Neural progenitor cell (in vitro differentiated cells): ENCODE measurements around the gene GPR132. TPM values are rescaled to one million over a fixed set of nuclear protein-coding genes. Genes with fewer than 3 reads are reported as not detected.
"Not testable (repeated sequence)": the region's sequence is repeated elsewhere in the genome, so short reads cannot be mapped to it uniquely, and the experiment has no call there.

Source experiments
- DNase-seq: peaks from one replicate; pipeline ENCODE4 v3.0.0-alpha.2; 2016; ENCODE audit warnings: low spot score
- H2AFZ ChIP-seq: fragments of 200-600 bp; sonication (generic); replicated peaks from 2 replicates; pipeline ENCODE4 v1.6.1; 2016; ENCODE audit warnings: antibody characterized with exemption
- H3F3A ChIP-seq: fragments of 200-600 bp; sonication (generic); 2 replicates; pipeline ENCODE4 v1.6.1; 2016; ENCODE audit warnings: antibody characterized with exemption, low read depth
- H3K27ac ChIP-seq: fragments of 200-600 bp; sonication (generic); 2 replicates; pipeline ENCODE4 v1.5.1; 2016; ENCODE audit warnings: mild to moderate bottlenecking
- H3K27me3 ChIP-seq: fragments of 200-600 bp; sonication (generic); 2 replicates; pipeline ENCODE4 v1.6.1; 2016; ENCODE audit warnings: mild to moderate bottlenecking, moderate library complexity
- H3K36me3 ChIP-seq: fragments of 200-600 bp; sonication (generic); 2 replicates; pipeline ENCODE4 v1.5.1; 2016
- H3K4me1 ChIP-seq: fragments of 200-600 bp; sonication (generic); 2 replicates; pipeline ENCODE4 v1.6.1; 2016; ENCODE audit warnings: mixed run types
- H3K4me2 ChIP-seq: fragments of 200-600 bp; sonication (generic); 2 replicates; pipeline ENCODE4 v1.6.1; 2016
- H3K4me3 ChIP-seq: fragments of 200-600 bp; sonication (generic); 2 replicates; pipeline ENCODE4 v1.5.1; 2016
- H3K79me2 ChIP-seq: fragments of 200-600 bp; sonication (generic); 2 replicates; pipeline ENCODE4 v1.6.1; 2016; ENCODE audit warnings: low read depth
- H3K9ac ChIP-seq: fragments of 200-600 bp; sonication (generic); 2 replicates; pipeline ENCODE4 v1.6.1; 2016
- H3K9me3 ChIP-seq: fragments of 200-600 bp; sonication (generic); 2 replicates; pipeline ENCODE4 v1.5.1; 2016; ENCODE audit warnings: low read depth
- H4K20me1 ChIP-seq: fragments of 200-600 bp; sonication (generic); 2 replicates; pipeline ENCODE4 v1.6.1; 2016; ENCODE audit warnings: low read depth
- H3K27ac Mint-ChIP-seq: 3 replicates; pipeline ENCODE4 v1.8.0; 2021; ENCODE audit warnings: mixed read lengths
- H3K27me3 Mint-ChIP-seq: 2 replicates; pipeline ENCODE4 v1.8.0; 2022; ENCODE audit warnings: low read depth, mild to moderate bottlenecking, inconsistent platforms, moderate library complexity, mixed read lengths; ENCODE audit not compliant: insufficient read depth
- H3K36me3 Mint-ChIP-seq: 3 replicates; pipeline ENCODE4 v1.8.0; 2021; ENCODE audit warnings: mixed read lengths
- H3K4me1 Mint-ChIP-seq: 3 replicates; pipeline ENCODE4 v1.8.0; 2021; ENCODE audit warnings: mixed read lengths
- H3K4me3 Mint-ChIP-seq: 3 replicates; pipeline ENCODE4 v1.8.0; 2021; ENCODE audit warnings: mild to moderate bottlenecking, moderate library complexity, mixed read lengths
- H3K9me3 Mint-ChIP-seq: 3 replicates; pipeline ENCODE4 v1.8.0; 2020; ENCODE audit warnings: mixed read lengths
- EZH2 ChIP-seq: fragments of 200-600 bp; sonication (generic); IDR thresholded peaks from 2 replicates; pipeline ENCODE4 v1.6.1; 2017; ENCODE audit warnings: antibody characterized with exemption, mild to moderate bottlenecking, moderate library complexity
- EZH2phosphoT487 ChIP-seq: fragments of 200-600 bp; sonication (generic); IDR thresholded peaks from 2 replicates; pipeline ENCODE4 v1.6.1; 2017; ENCODE audit warnings: antibody characterized with exemption
- total RNA-seq: library from RNA; depleted of rRNA; stranded (reverse); fragments of >200 nt; gene quantifications from 2 replicates; pipeline ENCODE4 v1.2.3, GENCODE V29; 2015; ENCODE audit warnings: low replicate concordance
- TF ChIP-seq, protein P1 (sequence below): fragments of 200-600 bp; sonication (generic); IDR thresholded peaks from 2 replicates; pipeline ENCODE4 v1.5.1; 2017; ENCODE audit warnings: antibody characterized with exemption, mild to moderate bottlenecking

The GPR132 gene
- total RNA-seq, 1 donor from 2014 or later = 0.51 TPM

DNA sequence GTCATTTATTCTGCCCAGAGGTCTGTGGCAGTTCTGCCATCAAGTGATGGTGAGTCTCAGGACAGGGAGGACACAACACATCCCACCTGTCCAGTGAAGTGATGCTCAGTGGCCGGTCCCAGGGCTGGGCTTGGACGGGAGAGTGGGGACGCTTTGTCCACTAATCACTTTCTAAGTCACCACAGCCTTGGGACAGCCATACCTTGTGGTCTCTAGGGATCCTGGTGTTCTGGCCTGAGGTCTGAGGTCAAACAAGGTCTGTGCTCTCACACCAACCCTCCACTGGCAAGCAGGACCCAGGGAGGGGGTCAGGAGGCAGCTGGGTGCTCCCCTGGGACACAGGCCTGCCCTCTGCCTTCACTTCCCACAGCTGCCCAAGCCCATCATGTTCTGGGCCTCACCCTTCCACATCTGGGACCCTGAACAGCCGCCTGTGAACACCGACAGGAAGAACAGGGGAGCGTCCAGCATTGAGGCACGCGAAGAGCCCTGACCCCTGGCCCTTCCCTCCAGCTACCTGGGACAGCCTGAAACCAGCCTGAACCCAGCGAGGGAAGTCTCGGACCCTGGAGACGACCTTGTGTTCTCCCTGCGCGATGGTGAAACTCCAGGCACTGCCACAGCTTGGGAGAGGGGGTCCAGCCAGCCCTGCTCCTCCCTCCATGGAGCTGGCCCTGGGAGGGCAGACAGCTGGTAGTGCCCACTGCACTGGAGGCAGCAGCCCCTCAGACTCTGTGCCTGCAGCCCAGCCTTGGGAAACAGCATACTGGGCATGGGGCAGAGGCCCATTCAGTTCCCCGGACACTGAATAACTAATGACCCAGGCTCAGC is 19.7 kb upstream of the GPR132 start:
- no peak overlapping the region for H3K27ac Mint-ChIP-seq
- TF ChIP-seq EZH2phosphoT487 (no peak), EZH2 (no peak)
- TF ChIP-seq, protein P1, sequence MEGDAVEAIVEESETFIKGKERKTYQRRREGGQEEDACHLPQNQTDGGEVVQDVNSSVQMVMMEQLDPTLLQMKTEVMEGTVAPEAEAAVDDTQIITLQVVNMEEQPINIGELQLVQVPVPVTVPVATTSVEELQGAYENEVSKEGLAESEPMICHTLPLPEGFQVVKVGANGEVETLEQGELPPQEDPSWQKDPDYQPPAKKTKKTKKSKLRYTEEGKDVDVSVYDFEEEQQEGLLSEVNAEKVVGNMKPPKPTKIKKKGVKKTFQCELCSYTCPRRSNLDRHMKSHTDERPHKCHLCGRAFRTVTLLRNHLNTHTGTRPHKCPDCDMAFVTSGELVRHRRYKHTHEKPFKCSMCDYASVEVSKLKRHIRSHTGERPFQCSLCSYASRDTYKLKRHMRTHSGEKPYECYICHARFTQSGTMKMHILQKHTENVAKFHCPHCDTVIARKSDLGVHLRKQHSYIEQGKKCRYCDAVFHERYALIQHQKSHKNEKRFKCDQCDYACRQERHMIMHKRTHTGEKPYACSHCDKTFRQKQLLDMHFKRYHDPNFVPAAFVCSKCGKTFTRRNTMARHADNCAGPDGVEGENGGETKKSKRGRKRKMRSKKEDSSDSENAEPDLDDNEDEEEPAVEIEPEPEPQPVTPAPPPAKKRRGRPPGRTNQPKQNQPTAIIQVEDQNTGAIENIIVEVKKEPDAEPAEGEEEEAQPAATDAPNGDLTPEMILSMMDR = no peak
- no peak overlapping the region for H3K27ac ChIP-seq
- peaks cover 10% of the 10 kb centered on the region for H3K4me1 ChIP-seq
- peaks cover 9% of the 10 kb centered on the region for H3K4me1 Mint-ChIP-seq
- no peaks in the 10 kb centered on the region for H3K36me3 ChIP-seq
- peaks cover 6% of the 10 kb centered on the region for H3K9me3 Mint-ChIP-seq
- no peak overlapping the region for H2AFZ ChIP-seq
- H3K4me2 ChIP-seq = no peak overlapping the region
- peaks cover 17% of the 10 kb centered on the region for H3K27me3 Mint-ChIP-seq
- peaks cover 18% of the 10 kb centered on the region for H3F3A ChIP-seq
- no peak overlapping the region for H3K4me3 Mint-ChIP-seq
- H3K9ac ChIP-seq = no peak overlapping the region
- H3K9me3 ChIP-seq = no peaks in the 10 kb centered on the region
- H3K79me2 ChIP-seq = no peaks in the 10 kb centered on the region
- H3K36me3 Mint-ChIP-seq = no peaks in the 10 kb centered on the region
- H3K27me3 ChIP-seq = peaks cover 36% of the 10 kb centered on the region
- H4K20me1 ChIP-seq = peaks cover 23% of the 10 kb centered on the region
- DNase-seq = no peak
- H3K4me3 ChIP-seq = no peak overlapping the region

DNA sequence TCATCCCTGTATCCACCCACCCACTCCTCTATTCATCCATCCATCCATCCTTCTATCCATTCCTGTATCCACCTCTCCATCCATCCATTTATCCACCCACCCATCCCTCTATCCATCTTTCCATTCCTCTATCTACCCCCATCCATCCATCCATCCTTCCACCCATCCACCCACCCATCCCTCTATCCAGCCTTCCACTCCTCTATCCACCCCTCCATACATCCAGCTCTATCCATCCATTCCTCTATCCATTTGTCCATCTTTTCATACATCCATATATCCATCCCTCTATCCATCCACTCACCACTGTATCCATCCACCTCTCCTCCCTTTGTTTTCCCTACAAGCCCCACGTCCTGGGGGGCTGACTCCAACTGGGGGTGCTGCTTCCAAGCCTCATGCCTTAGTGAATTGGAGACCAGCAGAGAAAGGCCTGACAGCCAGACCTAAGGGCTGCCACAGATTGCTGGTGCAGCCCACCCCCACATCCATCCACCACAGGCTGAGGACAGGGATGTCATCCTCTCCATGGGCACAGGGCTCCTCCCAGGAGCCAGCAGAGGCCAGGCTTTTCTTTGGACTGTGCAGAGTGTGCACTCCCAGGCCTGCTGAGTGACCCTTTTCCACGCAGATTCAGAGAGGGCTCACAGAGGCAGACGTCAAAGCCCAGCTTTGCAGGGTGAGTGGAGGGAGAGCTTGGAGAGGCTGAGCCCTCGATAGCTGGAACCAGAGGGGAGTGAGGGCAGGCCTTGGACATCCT is 18.9 kb upstream of the GPR132 start:
- TF ChIP-seq EZH2 (no peak), EZH2phosphoT487 (no peak)
- TF ChIP-seq, protein P1 = no peak
- no peak overlapping the region for H2AFZ ChIP-seq
- peaks cover 17% of the 10 kb centered on the region for H3K27me3 Mint-ChIP-seq

DNA sequence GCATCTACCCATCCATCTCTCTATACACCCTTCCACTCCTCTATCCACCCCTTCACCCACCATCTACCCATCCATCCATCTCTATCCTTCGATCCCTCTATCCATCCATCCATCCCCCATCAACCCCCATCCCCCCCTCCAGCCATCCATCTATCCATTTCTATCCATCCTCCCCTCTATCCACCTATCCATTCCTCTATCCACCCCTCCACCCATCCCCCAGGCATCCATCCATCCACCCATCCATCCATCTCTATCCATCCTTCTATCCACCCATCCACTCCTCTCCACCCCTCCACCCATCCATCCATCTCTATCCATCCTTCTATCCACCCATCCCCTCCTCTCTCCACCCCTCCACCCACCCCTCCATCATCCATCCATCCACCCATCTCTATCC is 17.5 kb upstream of the GPR132 start:
- Histone ChIP-seq H3K4me1 (peaks cover under 1% of the 10 kb centered on the region), H3K36me3 (no peaks in the 10 kb centered on the region), H3K79me2 (no peaks in the 10 kb centered on the region), H3K9me3 (no peaks in the 10 kb centered on the region), H3K9ac (no peak overlapping the region), H3K27ac (no peak overlapping the region), H2AFZ (no peak overlapping the region), H3K27me3 (peaks cover 14% of the 10 kb centered on the region), H3K4me2 (no peak overlapping the region), H4K20me1 (peaks cover under 1% of the 10 kb centered on the region), H3F3A (peaks cover 12% of the 10 kb centered on the region), H3K4me3 (no peak overlapping the region)
- H3K27me3 Mint-ChIP-seq = peaks cover 12% of the 10 kb centered on the region
- H3K36me3 Mint-ChIP-seq = no peaks in the 10 kb centered on the region
- no peak overlapping the region for H3K4me3 Mint-ChIP-seq
- no peak for DNase-seq
- H3K27ac Mint-ChIP-seq = no peak overlapping the region
- peaks cover 3% of the 10 kb centered on the region for H3K4me1 Mint-ChIP-seq
- no peak for TF ChIP-seq EZH2phosphoT487
- TF ChIP-seq, protein P1 = no peak
- TF ChIP-seq EZH2 = no peak
- H3K9me3 Mint-ChIP-seq = peaks cover 9% of the 10 kb centered on the region

More for the DNA sequence above, 18.9 kb upstream of the GPR132 start:
- no peak for DNase-seq
- H3K4me1 ChIP-seq = peaks cover 10% of the 10 kb centered on the region
- peaks cover 28% of the 10 kb centered on the region for H3K27me3 ChIP-seq
- no peaks in the 10 kb centered on the region for H3K79me2 ChIP-seq
- H3K4me3 ChIP-seq = no peak overlapping the region
- Mint-ChIP-seq H3K4me3 (peak overlapping the region; percentile 50), H3K4me1 (peaks cover 9% of the 10 kb centered on the region), H3K36me3 (no peaks in the 10 kb centered on the region), H3K9me3 (peaks cover 6% of the 10 kb centered on the region), H3K27ac (no peak overlapping the region)
- peaks cover 15% of the 10 kb centered on the region for H4K20me1 ChIP-seq
- no peak overlapping the region for H3K4me2 ChIP-seq
- H3K9me3 ChIP-seq = no peaks in the 10 kb centered on the region
- peaks cover 18% of the 10 kb centered on the region for H3F3A ChIP-seq
- H3K9ac ChIP-seq = no peak overlapping the region
- no peaks in the 10 kb centered on the region for H3K36me3 ChIP-seq
- H3K27ac ChIP-seq = no peak overlapping the region

DNA sequence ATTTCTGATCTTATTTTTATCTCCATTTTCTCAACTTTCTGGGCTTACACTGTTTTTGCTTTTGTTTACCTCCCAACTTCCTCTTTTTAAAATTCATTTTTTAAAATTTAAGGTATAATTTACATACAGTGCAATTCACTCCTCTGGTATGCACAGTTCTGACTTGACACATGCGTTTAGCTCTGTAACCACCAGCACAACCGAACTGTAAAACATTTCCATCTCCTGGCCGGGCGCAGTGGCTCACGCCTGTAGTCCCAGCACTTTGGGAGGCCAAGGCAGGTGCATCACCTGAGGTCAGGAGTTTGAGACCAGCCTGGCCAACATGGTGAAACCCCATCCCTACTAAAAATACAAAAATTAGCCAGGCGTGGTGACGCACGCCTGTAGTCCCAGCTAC is 16.2 kb upstream of the GPR132 start:
- peaks cover 11% of the 10 kb centered on the region for H3F3A ChIP-seq
- H3K27me3 Mint-ChIP-seq, H3K4me1 Mint-ChIP-seq, H4K20me1 ChIP-seq, H3K36me3 ChIP-seq, H3K9me3 ChIP-seq, H3K27ac ChIP-seq, DNase-seq, H3K4me3 Mint-ChIP-seq, H2AFZ ChIP-seq, H3K4me2 ChIP-seq, H3K4me3 ChIP-seq, H3K9ac ChIP-seq, H3K79me2 ChIP-seq, H3K36me3 Mint-ChIP-seq, H3K27ac Mint-ChIP-seq, H3K9me3 Mint-ChIP-seq, H3K27me3 ChIP-seq, H3K4me1 ChIP-seq: not testable (repeated sequence)
